Neural progenitor cell (in vitro differentiated cells): ENCODE data around the gene PPHLN1. TPM values are rescaled to one million over a fixed set of nuclear protein-coding genes. Genes with fewer than 3 reads are reported as not detected.
"Not testable (repeated sequence)": the region's sequence is repeated elsewhere in the genome, so short reads cannot be mapped to it uniquely, and the experiment has no call there.

Source experiments
- DNase-seq: peaks from one replicate; pipeline ENCODE4 v3.0.0-alpha.2; 2016; ENCODE audit warnings: low spot score
- H2AFZ ChIP-seq: fragments of 200-600 bp; sonication (generic); replicated peaks from 2 replicates; pipeline ENCODE4 v1.6.1; 2016; ENCODE audit warnings: antibody characterized with exemption
- H3F3A ChIP-seq: fragments of 200-600 bp; sonication (generic); 2 replicates; pipeline ENCODE4 v1.6.1; 2016; ENCODE audit warnings: antibody characterized with exemption, low read depth
- H3K27ac ChIP-seq: fragments of 200-600 bp; sonication (generic); 2 replicates; pipeline ENCODE4 v1.5.1; 2016; ENCODE audit warnings: mild to moderate bottlenecking
- H3K27me3 ChIP-seq: fragments of 200-600 bp; sonication (generic); 2 replicates; pipeline ENCODE4 v1.6.1; 2016; ENCODE audit warnings: mild to moderate bottlenecking, moderate library complexity
- H3K36me3 ChIP-seq: fragments of 200-600 bp; sonication (generic); 2 replicates; pipeline ENCODE4 v1.5.1; 2016
- H3K4me1 ChIP-seq: fragments of 200-600 bp; sonication (generic); 2 replicates; pipeline ENCODE4 v1.6.1; 2016; ENCODE audit warnings: mixed run types
- H3K4me2 ChIP-seq: fragments of 200-600 bp; sonication (generic); 2 replicates; pipeline ENCODE4 v1.6.1; 2016
- H3K4me3 ChIP-seq: fragments of 200-600 bp; sonication (generic); 2 replicates; pipeline ENCODE4 v1.5.1; 2016
- H3K79me2 ChIP-seq: fragments of 200-600 bp; sonication (generic); 2 replicates; pipeline ENCODE4 v1.6.1; 2016; ENCODE audit warnings: low read depth
- H3K9ac ChIP-seq: fragments of 200-600 bp; sonication (generic); 2 replicates; pipeline ENCODE4 v1.6.1; 2016
- H3K9me3 ChIP-seq: fragments of 200-600 bp; sonication (generic); 2 replicates; pipeline ENCODE4 v1.5.1; 2016; ENCODE audit warnings: low read depth
- H4K20me1 ChIP-seq: fragments of 200-600 bp; sonication (generic); 2 replicates; pipeline ENCODE4 v1.6.1; 2016; ENCODE audit warnings: low read depth
- H3K27ac Mint-ChIP-seq: 3 replicates; pipeline ENCODE4 v1.8.0; 2021; ENCODE audit warnings: mixed read lengths
- H3K27me3 Mint-ChIP-seq: 2 replicates; pipeline ENCODE4 v1.8.0; 2022; ENCODE audit warnings: low read depth, mild to moderate bottlenecking, inconsistent platforms, moderate library complexity, mixed read lengths; ENCODE audit not compliant: insufficient read depth
- H3K36me3 Mint-ChIP-seq: 3 replicates; pipeline ENCODE4 v1.8.0; 2021; ENCODE audit warnings: mixed read lengths
- H3K4me1 Mint-ChIP-seq: 3 replicates; pipeline ENCODE4 v1.8.0; 2021; ENCODE audit warnings: mixed read lengths
- H3K4me3 Mint-ChIP-seq: 3 replicates; pipeline ENCODE4 v1.8.0; 2021; ENCODE audit warnings: mild to moderate bottlenecking, moderate library complexity, mixed read lengths
- H3K9me3 Mint-ChIP-seq: 3 replicates; pipeline ENCODE4 v1.8.0; 2020; ENCODE audit warnings: mixed read lengths
- CTCF ChIP-seq: fragments of 200-600 bp; sonication (generic); IDR thresholded peaks from 2 replicates; pipeline ENCODE4 v1.5.1; 2017; ENCODE audit warnings: antibody characterized with exemption, mild to moderate bottlenecking
- EZH2 ChIP-seq: fragments of 200-600 bp; sonication (generic); IDR thresholded peaks from 2 replicates; pipeline ENCODE4 v1.6.1; 2017; ENCODE audit warnings: antibody characterized with exemption, mild to moderate bottlenecking, moderate library complexity
- EZH2phosphoT487 ChIP-seq: fragments of 200-600 bp; sonication (generic); IDR thresholded peaks from 2 replicates; pipeline ENCODE4 v1.6.1; 2017; ENCODE audit warnings: antibody characterized with exemption
- total RNA-seq: library from RNA; depleted of rRNA; stranded (reverse); fragments of >200 nt; gene quantifications from 2 replicates; pipeline ENCODE4 v1.2.3, GENCODE V29; 2015; ENCODE audit warnings: low replicate concordance

The PPHLN1 gene
- total RNA-seq, 1 donor from 2014 or later = 95.5 TPM

GRCh38 chr12:42342028-42342427, 16.1 kb downstream of the PPHLN1 start:
- no peak overlapping the region for H2AFZ ChIP-seq
- H3K27ac ChIP-seq = no peak overlapping the region
- no peak overlapping the region for H3K9ac ChIP-seq
- no peaks in the 10 kb centered on the region for H3K4me1 ChIP-seq
- H3K9me3 ChIP-seq = no peaks in the 10 kb centered on the region
- H3K36me3 Mint-ChIP-seq = peaks cover 14% of the 10 kb centered on the region
- no peak overlapping the region for H3K27ac Mint-ChIP-seq
- H3K79me2 ChIP-seq = peaks cover 99% of the 10 kb centered on the region
- H3K27me3 Mint-ChIP-seq = no peaks in the 10 kb centered on the region
- no peak for DNase-seq
- no peak overlapping the region for H3K4me2 ChIP-seq
- peaks cover 23% of the 10 kb centered on the region for H4K20me1 ChIP-seq
- no peaks in the 10 kb centered on the region for H3K27me3 ChIP-seq
- H3K4me3 Mint-ChIP-seq = no peak overlapping the region
- H3K4me3 ChIP-seq = no peak overlapping the region
- peaks cover 2% of the 10 kb centered on the region for H3F3A ChIP-seq
- no peaks in the 10 kb centered on the region for H3K9me3 Mint-ChIP-seq
- H3K36me3 ChIP-seq = no peaks in the 10 kb centered on the region
- TF ChIP-seq CTCF (no peak), EZH2 (no peak), EZH2phosphoT487 (no peak)
- H3K4me1 Mint-ChIP-seq = no peaks in the 10 kb centered on the region

DNA sequence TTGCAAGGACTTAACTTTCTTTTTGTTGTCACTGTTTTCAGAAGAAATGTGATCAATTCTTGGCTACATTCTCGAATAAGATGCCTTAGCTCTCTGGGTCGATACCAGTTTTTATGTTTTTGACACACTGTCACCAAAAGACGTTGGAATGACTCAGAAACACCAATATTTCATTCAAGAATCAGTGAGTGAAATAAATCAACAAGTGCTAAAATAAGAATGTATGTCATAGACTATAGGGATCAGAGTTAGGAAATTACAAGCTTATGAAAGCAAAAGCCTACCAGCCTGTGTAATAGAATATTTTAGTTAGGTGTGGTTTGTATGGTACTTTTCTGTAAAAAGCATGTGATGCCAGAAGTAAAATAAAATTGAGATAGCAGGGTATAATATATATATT, 17.8 kb downstream of the PPHLN1 start:
- H3K9ac ChIP-seq = no peak overlapping the region
- no peak overlapping the region for H3K27ac ChIP-seq
- H3F3A ChIP-seq = peaks cover 2% of the 10 kb centered on the region
- no peak for DNase-seq
- H3K36me3 Mint-ChIP-seq = peaks cover 14% of the 10 kb centered on the region
- H3K9me3 Mint-ChIP-seq = peaks cover 2% of the 10 kb centered on the region
- peaks cover 2% of the 10 kb centered on the region for H3K27me3 Mint-ChIP-seq
- H3K4me1 Mint-ChIP-seq = no peaks in the 10 kb centered on the region
- no peak overlapping the region for H3K4me3 Mint-ChIP-seq
- H3K4me2 ChIP-seq = no peak overlapping the region
- no peak overlapping the region for H3K4me3 ChIP-seq
- no peak for TF ChIP-seq EZH2
- no peak for TF ChIP-seq CTCF
- TF ChIP-seq EZH2phosphoT487 = no peak
- H3K79me2 ChIP-seq = peaks cover 100% of the 10 kb centered on the region
- no peaks in the 10 kb centered on the region for H3K36me3 ChIP-seq
- no peak overlapping the region for H2AFZ ChIP-seq
- no peaks in the 10 kb centered on the region for H3K27me3 ChIP-seq
- peaks cover 21% of the 10 kb centered on the region for H4K20me1 ChIP-seq
- no peak overlapping the region for H3K27ac Mint-ChIP-seq
- no peaks in the 10 kb centered on the region for H3K9me3 ChIP-seq
- no peaks in the 10 kb centered on the region for H3K4me1 ChIP-seq

DNA sequence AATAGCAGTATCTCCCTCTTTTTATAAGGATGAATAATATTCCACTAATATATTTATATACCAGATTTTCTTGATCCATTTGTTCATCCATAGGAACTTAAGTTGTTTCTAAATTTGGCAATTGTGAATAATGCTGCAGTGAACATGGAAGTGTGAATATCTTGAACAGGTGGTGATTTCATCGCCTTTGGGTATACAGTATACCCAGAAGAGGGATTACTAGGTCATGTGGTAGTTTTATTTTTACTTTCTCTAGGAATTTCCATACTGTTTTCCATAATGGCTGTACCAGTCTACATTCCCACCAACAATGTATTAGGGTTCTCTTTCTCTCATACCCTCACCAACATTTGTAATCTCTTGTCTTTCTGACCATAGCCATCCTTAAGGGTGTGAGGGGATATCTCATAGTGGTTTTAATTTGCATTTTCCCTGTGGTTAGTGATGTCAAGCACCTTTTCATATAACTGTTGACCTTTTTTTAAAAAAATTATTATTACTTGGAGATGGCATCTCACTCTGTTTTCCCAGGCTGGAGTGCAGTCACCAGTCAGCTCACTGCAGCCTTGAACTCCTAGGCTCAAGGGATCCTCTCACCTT, 20.5 kb downstream of the PPHLN1 start:
- Histone ChIP-seq H3K4me1 (no peaks in the 10 kb centered on the region), H4K20me1 (peaks cover 13% of the 10 kb centered on the region), H3K4me2 (no peak overlapping the region), H3F3A (peaks cover 2% of the 10 kb centered on the region), H3K9me3 (no peaks in the 10 kb centered on the region), H3K27me3 (no peaks in the 10 kb centered on the region), H2AFZ (no peak overlapping the region), H3K4me3 (no peak overlapping the region), H3K79me2 (peaks cover 84% of the 10 kb centered on the region), H3K9ac (no peak overlapping the region), H3K27ac (no peak overlapping the region), H3K36me3 (no peaks in the 10 kb centered on the region)
- H3K4me1 Mint-ChIP-seq = no peaks in the 10 kb centered on the region
- DNase-seq = no peak
- peaks cover 2% of the 10 kb centered on the region for H3K27me3 Mint-ChIP-seq
- peaks cover 15% of the 10 kb centered on the region for H3K9me3 Mint-ChIP-seq
- H3K36me3 Mint-ChIP-seq = peaks cover 20% of the 10 kb centered on the region
- no peak overlapping the region for H3K4me3 Mint-ChIP-seq
- TF ChIP-seq EZH2phosphoT487 (no peak), CTCF (no peak), EZH2 (no peak)
- H3K27ac Mint-ChIP-seq = no peak overlapping the region

DNA sequence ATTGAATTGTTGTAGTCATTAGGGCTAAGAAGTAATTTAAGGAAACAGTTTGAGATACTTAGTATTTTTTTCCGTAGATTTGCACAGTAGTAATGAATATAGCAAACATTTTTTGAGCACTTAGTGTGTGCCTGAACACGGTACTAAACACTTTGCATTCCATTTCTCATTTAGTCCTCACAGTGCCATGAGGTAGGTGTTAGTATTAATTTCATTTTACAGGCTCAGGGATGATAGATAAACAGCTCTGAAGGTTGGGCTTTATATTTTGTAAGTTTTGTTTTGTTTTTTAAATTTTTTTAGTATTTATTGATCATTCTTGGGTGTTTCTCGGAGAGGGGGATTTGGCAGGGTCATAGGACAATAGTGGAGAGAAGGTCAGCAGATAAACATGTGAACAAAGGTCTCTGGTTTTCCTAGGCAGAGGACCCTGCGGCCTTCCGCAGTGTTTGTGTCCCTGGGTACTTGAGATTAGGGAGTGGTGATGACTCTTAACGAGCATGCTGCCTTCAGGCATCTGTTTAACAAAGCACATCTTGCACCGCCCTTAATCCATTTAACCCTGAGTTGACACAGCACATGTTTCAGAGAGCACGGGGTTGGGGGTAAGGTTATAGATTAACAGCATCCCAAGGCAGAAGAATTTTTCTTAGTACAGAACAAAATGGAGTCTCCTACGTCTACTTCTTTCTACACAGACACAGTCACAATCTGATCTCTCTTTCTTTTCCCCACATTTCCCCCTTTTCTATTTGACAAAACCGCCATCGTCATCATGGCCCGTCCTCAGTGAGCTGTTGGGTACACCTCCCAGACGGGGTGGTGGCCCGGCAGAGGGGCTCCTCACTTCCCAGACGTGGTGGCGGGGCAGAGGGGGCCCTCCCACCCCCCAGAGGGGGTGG, 23.4 kb downstream of the PPHLN1 start:
- Mint-ChIP-seq H3K9me3 (peaks cover 15% of the 10 kb centered on the region), H3K36me3 (peaks cover 28% of the 10 kb centered on the region)
- H3K27ac Mint-ChIP-seq, H3K9ac ChIP-seq, H3K27me3 ChIP-seq, DNase-seq, H3K9me3 ChIP-seq, H3K27ac ChIP-seq, H3K36me3 ChIP-seq, H3F3A ChIP-seq, H4K20me1 ChIP-seq, H3K4me1 Mint-ChIP-seq, H3K4me2 ChIP-seq, H2AFZ ChIP-seq, H3K4me3 ChIP-seq, H3K4me3 Mint-ChIP-seq, H3K4me1 ChIP-seq, H3K27me3 Mint-ChIP-seq: not testable (repeated sequence)
- H3K79me2 ChIP-seq = peaks cover 64% of the 10 kb centered on the region

DNA sequence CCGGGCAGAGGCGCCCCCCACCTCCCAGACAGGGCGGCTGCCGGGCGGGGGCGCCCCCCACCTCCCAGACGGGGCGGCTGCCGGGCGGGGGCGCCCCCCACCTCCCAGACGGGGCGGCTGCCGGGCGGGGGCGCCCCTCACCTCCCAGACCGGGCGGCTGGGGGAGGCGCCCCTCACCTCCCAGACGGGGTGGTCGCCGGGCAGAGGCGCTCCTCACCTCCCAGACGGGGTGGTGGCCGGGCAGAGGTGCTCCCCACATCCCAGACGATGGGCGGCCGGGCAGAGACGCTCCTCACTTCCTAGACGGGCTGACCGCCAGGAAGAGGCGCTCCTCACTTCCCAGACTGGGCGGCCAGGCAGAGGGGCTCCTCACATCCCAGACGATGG, 24.0 kb downstream of the PPHLN1 start:
- Mint-ChIP-seq H3K36me3 (peaks cover 27% of the 10 kb centered on the region), H3K9me3 (peaks cover 15% of the 10 kb centered on the region)
- not testable (repeated sequence) for H3K36me3 ChIP-seq, H3K4me1 Mint-ChIP-seq, H3F3A ChIP-seq, H3K9ac ChIP-seq, H3K27me3 ChIP-seq, H3K4me2 ChIP-seq, H2AFZ ChIP-seq, H3K27me3 Mint-ChIP-seq, H3K4me3 ChIP-seq, H4K20me1 ChIP-seq, H3K9me3 ChIP-seq, H3K27ac Mint-ChIP-seq, H3K27ac ChIP-seq, H3K4me3 Mint-ChIP-seq, H3K4me1 ChIP-seq, DNase-seq
- peaks cover 57% of the 10 kb centered on the region for H3K79me2 ChIP-seq
